Colonic mucosa (tissue), 4 donors: ENCODE data around the gene TBCA. TPM values are rescaled to one million over a fixed set of nuclear protein-coding genes. Genes with fewer than 3 reads are reported as not detected.

ENCODE experiments used
- DNase-seq: peaks from one replicate; pipeline ENCODE4 v3.0.0-alpha.2; 2020
- H3K27ac ChIP-seq: fragments of 200-600 bp; one replicate; pipeline ENCODE4 v1.8.0; 2021
- H3K27me3 ChIP-seq: fragments of 200-600 bp; one replicate; pipeline ENCODE4 v1.8.0; 2021
- H3K36me3 ChIP-seq: fragments of 200-600 bp; one replicate; pipeline ENCODE4 v1.8.0; 2021
- H3K4me1 ChIP-seq: fragments of 200-600 bp; one replicate; pipeline ENCODE4 v1.8.0; 2021; ENCODE audit warnings: mild to moderate bottlenecking
- H3K4me3 ChIP-seq: fragments of 200-600 bp; one replicate; pipeline ENCODE4 v1.8.0; 2021
- H3K9ac ChIP-seq, 2 donors: one replicate each; pipeline ENCODE4 v1.7.0; 2013; ENCODE audit warnings: control low read depth in 2 of 2, low read depth in 2 of 2, low read length in 2 of 2
- H3K9me3 ChIP-seq: fragments of 200-600 bp; one replicate; pipeline ENCODE4 v1.8.0; 2021
- CTCF ChIP-seq: fragments of 200-600 bp; IDR thresholded peaks from one replicate; pipeline ENCODE4 v1.8.0; 2022; ENCODE audit warnings: antibody characterized with exemption, mild to moderate bottlenecking
- intact Hi-C: fragments of 100-400 bp; cut with DNase I; formaldehyde crosslinking; loops from one replicate; pipeline ENCODE4 v1.14.1; 2022
- total RNA-seq, 2 donors: library from RNA; stranded (reverse); fragmentation: NEBNext Ultra II Directional in 1 of 2; extraction: Animal tissue kit (Norgen Biotek cat#: 25700) in 1 of 2; gene quantifications; one replicate each; pipeline ENCODE4 v1.2.1, GENCODE V29; 2021
- donor health status: healthy.
- donor health status: DM: no; HTN: no; CAD: no.
- donor health status: DM: no; HTN: no; CAD: no.

The TBCA gene
- total RNA-seq, 2 donors from 2014 or later: 123 to 155 TPM

GRCh38 chr5:77785229-77785628 lies 9.1 kb upstream of the TBCA start:
- Histone ChIP-seq H3K4me1 (no peaks in the 10 kb centered on the region), H3K27ac (no peak overlapping the region), H3K9ac (no peak overlapping the region), H3K9me3 (no peaks in the 10 kb centered on the region), H3K4me3 (no peak overlapping the region), H3K36me3 (no peaks in the 10 kb centered on the region), H3K27me3 (no peaks in the 10 kb centered on the region)
- TF ChIP-seq CTCF: no peak
- intact Hi-C loops: no loop called here
- DNase-seq: no peak

- Histone ChIP-seq H3K9ac (no peak overlapping the region), H3K36me3 (no peaks in the 10 kb centered on the region), H3K4me3 (no peak overlapping the region), H3K9me3 (no peaks in the 10 kb centered on the region), H3K4me1 (no peaks in the 10 kb centered on the region), H3K27ac (no peak overlapping the region), H3K27me3 (no peaks in the 10 kb centered on the region)
- TF ChIP-seq CTCF: no peak
- DNase-seq: no peak
- intact Hi-C loops: no loop called here
These were observed 8.6 kb upstream of the TBCA start for GRCh38 chr5:77784735-77785134.

GRCh38 chr5:77781076-77781475 lies 4.9 kb upstream of the TBCA start:
- no peak for TF ChIP-seq CTCF
- no peak overlapping the region for H3K27ac ChIP-seq

GRCh38 chr5:77778881-77779438 lies 2.8 kb upstream of the TBCA start:
- peaks cover 5% of the 10 kb centered on the region for H3K4me1 ChIP-seq
- no peak overlapping the region for H3K9ac ChIP-seq
- intact Hi-C loops: no loop called here
- no peaks in the 10 kb centered on the region for H3K9me3 ChIP-seq
- H3K27me3 ChIP-seq: no peaks in the 10 kb centered on the region
- TF ChIP-seq CTCF: no peak
- DNase-seq: no peak
- H3K36me3 ChIP-seq: no peaks in the 10 kb centered on the region
- no peak overlapping the region for H3K4me3 ChIP-seq
- no peak overlapping the region for H3K27ac ChIP-seq

More at GRCh38 chr5:77781076-77781475, 4.9 kb upstream of the TBCA start:
- no peak for DNase-seq
- intact Hi-C loops: no loop called here
- Histone ChIP-seq H3K4me1 (peaks cover 5% of the 10 kb centered on the region), H3K27me3 (no peaks in the 10 kb centered on the region), H3K9ac (no peak overlapping the region), H3K4me3 (no peak overlapping the region), H3K36me3 (no peaks in the 10 kb centered on the region), H3K9me3 (no peaks in the 10 kb centered on the region)

- no peak for DNase-seq
- Histone ChIP-seq H3K9me3 (no peaks in the 10 kb centered on the region), H3K27me3 (no peaks in the 10 kb centered on the region), H3K9ac (no peak overlapping the region), H3K4me1 (peaks cover 5% of the 10 kb centered on the region), H3K4me3 (no peak overlapping the region), H3K36me3 (no peaks in the 10 kb centered on the region), H3K27ac (no peak overlapping the region)
- TF ChIP-seq CTCF: no peak
- intact Hi-C loops: no loop called here
These were observed 2.3 kb upstream of the TBCA start for GRCh38 chr5:77778398-77778797.
